ENCODE results near the gene CTCFL.

CTCFL gene, protein sequence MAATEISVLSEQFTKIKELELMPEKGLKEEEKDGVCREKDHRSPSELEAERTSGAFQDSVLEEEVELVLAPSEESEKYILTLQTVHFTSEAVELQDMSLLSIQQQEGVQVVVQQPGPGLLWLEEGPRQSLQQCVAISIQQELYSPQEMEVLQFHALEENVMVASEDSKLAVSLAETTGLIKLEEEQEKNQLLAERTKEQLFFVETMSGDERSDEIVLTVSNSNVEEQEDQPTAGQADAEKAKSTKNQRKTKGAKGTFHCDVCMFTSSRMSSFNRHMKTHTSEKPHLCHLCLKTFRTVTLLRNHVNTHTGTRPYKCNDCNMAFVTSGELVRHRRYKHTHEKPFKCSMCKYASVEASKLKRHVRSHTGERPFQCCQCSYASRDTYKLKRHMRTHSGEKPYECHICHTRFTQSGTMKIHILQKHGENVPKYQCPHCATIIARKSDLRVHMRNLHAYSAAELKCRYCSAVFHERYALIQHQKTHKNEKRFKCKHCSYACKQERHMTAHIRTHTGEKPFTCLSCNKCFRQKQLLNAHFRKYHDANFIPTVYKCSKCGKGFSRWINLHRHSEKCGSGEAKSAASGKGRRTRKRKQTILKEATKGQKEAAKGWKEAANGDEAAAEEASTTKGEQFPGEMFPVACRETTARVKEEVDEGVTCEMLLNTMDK

DNA sequence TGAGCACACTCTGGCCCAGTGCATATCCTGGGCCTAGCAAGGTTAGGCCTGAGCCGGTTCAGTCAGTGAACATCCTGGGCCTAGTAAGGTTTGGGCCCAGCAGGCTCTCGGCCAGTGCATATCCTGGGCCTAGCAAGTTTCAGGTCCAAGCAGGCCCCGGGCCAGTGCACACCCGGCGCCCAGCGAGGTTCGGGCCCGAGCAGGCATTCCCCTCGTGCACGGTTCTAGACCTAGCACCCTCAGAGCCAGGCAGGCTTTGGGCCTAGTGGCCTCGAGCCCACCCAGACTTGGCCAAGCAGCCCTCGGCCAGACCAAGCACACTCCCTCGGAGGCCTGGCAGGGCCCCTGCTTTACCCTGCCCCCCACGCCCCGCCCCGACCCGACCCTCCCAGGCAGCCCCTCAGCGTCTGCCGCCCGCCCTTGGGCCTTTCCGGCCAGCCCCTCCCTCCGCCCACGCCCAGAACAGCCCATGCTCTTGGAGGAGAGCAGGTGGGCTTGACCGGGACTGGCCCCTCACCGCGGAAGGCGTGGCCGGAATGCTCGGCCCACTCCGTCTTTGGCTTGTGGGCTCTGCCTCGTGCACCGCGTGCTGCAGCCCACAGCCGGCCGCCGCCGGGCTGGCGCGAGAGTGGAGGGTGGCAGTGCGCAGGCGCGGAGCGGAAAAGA, at the start of gene CTCFL:
Gene CTCFL (minus strand): TSS at position 630 of the 666 bp plus-strand sequence. CDS start 935 bp downstream, outside the sequence.
- DNase-seq = no peak

DNA sequence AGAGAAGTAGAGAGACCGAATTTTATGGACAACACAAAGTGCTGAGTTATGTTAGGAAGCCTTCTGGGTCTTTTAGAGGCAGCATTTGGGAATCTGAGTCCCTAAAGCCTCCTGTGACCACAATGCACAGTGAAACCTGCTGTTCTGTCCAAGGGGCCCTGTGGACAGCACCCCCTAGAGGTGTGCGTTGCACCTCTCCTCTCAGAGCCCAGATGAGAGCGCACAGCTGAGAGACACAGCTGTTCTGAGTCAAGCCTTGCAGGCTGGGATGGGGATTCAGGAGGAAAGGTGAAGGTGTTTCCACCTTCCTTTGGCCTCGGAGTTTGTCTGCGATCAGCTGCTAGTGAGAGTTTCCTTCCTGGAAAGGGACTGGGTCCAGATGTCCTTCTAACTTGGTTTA, 49.0 kb upstream of the CTCFL start:
- no peak for DNase-seq

DNA sequence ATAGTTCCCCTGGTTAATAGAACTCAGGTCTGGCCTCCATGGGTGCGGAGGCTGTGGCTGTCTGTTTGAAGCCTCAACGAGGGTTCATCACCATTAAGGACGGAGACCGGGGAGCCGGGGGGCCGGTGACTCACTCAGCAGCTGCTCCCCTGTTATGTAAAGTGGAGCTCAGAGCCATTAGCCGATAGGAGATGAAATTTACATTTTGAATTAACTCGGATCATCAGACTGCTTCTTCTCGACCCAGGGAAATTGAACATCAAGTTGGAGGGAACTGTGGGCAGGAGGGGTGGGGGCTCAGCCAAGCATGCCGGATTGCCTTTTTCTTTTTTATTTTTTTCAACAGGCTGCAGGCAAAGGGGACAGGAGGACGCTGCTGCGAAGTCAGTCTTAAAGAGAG, 48.3 kb upstream of the CTCFL start:
- no peak for DNase-seq

DNA sequence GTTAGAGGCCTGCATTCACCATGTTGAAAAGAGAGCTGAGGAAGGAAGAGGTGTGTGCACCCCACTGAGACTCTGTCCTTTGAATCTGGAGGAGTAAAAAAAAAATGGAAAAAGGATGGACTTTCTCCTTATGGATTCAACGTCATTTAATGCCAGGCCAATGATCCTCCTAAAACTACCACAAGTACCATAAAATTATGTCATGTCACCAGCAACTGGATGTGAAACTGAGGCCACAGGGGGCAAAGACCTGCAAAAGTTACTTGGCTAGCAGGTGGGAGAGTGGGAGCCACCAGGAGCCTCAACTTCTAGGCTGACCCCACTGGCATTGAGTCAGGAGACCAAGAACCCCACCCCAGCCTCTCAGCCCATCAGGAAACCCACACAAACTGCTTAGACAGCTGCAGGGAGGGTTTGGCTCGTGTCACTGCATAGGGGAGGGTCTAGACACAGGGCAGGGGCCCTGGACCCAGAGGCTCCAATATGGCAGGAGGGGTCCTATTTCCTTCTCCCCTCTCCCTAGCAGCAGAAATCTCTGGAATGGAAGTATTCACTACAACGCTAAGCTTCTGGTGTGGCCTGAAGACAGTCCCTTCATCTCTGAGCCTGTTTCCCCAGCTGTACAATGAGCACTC, 47.0 kb upstream of the CTCFL start:
- no peak for DNase-seq

DNA sequence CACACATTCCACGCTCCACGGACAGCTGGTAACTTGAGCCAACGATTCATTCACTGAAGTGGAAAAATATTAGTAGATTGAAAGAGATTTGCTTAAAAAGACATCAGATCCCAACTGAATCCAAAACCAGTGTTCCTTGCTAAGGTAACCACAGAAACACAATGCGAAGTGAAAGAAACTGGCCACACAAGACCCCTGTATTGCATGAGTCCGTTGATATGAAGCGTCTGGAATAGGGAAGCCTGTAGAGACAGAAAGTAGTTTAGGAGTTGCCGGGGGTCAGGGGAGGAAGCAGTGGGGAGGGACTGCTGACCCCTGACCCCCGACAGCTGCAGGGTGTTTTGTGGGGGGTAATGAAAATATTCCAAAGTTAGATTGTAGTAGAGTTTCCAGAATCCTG, 46.0 kb upstream of the CTCFL start:
- no peak for DNase-seq

DNA sequence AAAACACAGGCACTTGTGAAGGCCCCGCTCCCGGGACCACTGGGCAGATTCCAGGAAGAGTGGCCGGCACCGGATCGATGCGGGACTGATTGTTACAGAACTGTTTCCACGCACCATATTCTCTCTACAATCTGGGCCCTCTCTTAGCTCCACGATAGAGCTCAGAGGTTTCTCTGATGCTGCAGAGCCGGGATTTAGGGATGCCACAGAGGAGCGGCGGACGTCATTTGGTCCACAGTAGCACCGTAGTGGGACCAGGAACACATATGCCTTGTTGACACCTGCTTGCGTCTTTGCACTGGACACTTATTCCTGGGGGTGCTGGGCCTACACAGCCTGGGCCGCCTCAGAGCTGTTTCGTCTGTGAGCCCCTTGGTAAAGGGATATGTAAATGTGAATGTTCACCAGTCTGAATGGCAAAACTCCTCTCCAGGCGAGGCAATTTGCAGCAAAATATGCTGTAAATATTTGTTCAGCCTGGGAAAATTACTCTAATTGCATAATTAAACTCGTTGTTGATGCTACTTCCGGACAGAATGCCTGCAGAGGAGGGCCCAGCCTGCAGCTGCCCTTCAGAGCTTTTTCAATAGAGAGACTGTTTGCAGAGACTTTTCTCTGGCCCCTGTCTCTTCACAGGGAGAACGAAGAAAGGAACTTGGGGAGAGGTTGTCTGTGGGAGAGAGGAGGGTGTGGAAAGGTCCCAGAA, 45.4 kb upstream of the CTCFL start:
- no peak for DNase-seq

DNA sequence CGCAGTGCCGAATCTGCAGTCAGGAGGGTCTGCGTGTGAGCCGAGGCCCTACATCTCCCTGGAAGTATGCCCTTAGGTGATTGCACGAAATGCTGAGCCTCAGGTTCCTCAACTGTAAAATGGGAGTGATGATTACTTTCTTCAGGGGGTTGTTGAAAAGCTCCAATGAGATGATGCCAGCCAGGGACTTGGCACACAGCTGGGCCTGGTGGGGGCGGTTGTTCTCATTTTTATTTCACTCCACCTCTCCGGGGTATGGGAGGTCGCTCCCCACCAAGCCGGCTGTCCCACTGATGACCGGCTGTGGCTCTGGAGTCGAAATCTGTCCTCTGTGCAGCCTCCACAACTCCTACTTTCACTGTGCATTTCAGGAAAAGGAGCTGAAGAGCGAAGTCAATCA, 44.0 kb upstream of the CTCFL start:
- DNase-seq = no peak

DNA sequence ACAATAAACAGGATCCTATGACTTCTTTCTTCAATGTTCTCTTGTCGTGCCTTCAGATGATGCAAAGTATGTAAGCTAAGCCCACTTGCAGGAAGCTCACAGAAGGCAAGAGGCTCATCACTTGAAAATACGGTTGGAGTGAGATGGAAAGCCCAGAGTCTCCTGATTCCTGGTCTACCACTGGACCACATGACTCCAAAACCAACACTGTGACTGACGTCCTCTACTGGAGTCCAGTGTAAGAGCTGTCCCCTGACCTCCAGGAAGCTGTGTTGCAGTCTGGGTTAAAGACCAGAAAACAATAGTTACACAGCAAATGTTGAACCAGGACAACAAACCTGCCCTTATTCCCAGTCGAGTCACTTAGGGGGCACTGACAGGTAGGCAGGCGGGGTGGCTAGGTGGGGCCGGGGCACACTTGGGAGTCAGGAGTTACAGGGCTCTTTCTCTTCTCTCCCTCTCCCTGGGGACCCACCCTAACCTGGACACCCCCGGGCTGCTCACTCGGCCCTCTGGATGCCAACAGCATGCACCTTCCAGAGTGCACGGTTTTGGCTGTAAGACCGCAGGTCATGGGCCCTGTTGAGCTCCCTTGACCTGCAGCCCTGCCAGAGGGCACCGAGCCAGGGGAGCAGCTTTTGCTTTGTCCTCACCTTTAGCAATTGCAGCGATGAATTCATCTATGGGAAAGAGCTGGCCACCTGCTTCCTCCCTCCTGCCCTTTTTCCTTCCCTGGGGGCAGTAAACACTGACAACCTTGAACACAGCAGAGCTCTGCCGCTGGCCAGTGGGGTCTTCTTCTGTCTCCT, 43.4 kb upstream of the CTCFL start:
- DNase-seq = no peak

DNA sequence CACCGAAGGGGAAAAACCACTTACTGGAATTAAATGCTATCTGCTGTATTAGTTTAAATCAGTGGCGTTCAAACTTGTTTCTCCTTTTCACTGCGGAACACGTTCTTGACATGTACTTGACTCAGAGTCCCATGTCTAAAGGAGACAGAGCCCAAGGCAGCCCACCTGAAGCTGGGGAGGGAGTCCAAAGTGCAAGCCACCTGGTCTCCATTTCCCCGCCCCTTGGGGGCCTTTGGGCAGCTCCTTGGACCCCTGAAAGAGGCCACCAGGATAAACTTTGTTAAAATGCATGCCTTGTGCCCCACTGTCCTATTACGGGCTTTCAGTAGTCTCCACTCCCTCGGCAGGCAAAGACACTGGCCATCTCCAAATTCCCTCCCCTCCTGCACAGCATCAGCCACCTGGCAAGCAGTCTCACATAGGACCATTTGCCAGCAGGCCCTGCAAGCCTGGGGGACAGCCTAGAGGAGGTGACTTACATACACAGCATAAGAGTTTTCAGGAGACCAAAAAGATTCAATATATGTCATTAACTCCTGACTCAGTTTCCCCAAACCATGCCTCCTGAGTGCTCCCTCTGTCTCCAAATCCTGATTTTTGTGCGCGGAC, 42.6 kb upstream of the CTCFL start:
- DNase-seq = no peak

DNA sequence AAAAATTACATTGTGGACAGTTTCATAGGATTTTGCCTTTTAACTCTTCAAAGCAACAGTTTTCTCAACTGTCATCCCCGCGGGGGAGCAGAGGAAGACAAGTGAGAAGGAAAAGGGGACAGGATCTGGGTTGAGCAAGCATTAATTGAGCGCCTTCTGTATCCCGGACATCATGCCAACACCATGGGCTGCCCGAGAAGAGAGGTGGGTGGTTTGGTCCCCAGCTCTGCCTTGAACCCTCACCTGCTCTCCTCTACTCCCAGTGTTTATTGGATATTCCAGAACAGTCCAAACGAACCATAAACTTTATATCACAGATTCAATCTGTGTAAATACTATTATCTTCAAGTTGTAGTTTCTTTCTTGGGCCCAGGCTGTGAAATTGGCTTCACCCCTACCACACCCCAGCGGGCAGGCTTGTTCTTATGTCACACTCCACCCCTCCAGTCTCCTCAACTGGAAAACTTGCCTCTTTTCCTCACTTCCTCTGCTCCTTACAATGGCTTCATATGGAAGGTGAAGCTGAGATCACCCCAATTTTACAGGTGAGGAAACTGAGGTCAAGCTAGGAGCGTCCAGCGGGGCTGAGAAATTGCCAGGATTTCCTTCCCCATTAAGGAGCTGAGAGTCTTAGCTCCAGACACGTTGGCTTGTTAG, 42.0 kb upstream of the CTCFL start:
- DNase-seq = no peak

DNA sequence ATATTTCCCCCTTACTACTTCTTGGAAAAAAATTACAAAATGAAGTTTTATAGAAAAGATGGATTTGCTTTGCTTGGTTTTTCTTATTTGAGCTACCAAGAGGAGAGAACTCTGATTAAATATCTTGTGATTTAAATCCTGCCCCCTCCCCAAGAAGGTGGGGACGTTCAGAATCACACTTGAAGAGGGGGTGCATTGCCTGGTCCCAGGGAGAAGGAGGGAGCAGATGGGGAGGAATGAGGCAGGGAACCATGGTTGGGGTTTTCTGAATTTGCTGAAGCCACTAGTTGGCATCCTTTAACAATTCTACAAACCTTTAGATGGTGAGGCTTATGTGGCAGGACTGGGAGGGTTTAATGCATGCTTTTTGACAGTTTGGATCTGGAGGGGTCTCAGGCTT, 41.5 kb upstream of the CTCFL start:
- DNase-seq = no peak

DNA sequence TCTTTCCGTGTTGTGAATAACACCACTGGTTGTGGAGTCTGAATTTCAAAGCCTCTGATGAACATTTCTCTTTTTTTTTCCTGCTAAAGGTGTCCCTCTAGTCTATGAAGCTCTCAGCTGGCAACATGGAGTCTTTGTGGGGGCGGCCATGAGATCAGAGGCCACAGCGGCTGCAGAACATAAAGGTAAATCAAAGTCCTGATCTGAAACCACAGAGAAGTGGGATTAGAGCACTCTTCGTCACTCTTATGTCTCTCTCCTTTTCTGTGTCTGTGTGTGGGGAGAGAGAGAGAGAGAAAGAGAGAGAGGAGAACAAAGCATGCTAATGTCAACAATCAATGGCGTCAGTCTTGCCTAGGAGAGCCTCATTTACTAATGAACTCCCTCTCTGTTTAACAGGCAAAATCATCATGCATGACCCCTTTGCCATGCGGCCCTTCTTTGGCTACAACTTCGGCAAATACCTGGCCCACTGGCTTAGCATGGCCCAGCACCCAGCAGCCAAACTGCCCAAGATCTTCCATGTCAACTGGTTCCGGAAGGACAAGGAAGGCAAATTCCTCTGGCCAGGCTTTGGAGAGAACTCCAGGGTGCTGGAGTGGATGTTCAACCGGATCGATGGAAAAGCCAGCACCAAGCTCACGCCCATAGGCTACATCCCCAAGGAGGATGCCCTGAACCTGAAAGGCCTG, 40.2 kb upstream of the CTCFL start:
- DNase-seq = no peak

DNA sequence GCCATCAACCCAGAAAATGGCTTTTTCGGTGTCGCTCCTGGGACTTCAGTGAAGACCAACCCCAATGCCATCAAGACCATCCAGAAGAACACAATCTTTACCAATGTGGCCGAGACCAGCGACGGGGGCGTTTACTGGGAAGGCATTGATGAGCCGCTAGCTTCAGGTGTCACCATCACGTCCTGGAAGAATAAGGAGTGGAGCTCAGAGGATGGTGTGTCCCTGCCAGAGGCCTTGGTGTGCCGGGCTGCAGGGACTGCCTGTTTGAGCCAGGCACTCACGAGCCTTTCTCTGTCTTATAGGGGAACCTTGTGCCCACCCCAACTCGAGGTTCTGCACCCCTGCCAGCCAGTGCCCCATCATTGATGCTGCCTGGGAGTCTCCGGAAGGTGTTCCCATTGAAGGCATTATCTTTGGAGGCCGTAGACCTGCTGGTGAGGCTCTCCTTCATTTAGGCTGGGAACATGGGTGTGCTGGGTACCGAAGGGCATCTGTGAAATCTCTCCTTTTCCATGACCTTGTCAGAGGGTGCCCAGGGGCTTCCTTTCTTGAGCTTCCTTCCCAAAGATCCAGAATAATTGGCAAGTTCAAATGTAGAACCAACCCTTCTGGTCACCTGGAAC, 39.4 kb upstream of the CTCFL start:
- no peak for DNase-seq

DNA sequence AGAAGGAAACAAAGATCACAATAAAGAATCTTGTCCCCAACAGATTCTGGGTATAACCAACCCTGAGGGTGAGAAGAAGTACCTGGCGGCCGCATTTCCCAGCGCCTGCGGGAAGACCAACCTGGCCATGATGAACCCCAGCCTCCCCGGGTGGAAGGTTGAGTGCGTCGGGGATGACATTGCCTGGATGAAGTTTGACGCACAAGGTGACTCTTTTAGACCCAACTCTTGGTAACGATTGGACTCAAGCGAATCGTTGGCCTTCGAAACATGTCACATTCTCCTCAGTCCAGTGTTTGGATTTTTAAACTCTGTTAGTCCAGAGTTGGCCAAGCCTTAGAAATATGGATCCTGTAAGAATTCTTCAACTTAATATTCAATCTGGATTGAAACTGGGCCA, 38.6 kb upstream of the CTCFL start:
- DNase-seq = no peak

DNA sequence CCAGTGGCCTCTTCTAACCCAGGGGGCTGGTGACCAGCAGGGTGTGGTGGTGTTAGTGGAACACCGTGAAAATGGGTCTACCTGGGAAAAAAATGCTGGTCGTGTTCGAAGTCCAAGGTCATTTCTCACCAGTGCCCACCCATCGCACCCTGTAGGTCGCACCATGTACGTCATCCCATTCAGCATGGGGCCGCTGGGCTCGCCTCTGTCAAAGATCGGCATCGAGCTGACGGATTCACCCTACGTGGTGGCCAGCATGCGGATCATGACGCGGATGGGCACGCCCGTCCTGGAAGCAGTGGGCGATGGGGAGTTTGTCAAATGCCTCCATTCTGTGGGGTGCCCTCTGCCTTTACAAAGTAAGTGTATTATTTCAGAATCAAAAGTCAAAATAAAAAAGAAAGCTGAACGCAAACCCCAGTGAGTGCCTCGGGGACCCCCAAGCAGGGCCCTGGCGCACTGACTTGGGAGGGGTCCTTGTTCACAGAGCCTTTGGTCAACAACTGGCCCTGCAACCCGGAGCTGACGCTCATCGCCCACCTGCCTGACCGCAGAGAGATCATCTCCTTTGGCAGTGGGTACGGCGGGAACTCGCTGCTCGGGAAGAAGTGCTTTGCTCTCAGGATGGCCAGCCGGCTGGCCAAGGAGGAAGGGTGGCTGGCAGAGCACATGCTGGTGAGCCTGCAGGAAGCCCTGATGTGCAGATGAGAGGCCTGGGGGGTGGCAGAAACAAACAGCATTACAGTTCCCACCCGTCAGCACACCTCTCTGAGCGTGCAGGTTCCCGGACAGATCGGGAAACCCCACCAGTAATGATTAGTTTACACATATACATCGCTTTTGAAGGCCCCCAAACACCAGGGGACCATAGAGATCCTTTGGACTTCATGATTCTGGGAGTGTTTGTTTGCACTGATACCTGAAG, 37.9 kb upstream of the CTCFL start:
- no peak for DNase-seq

DNA sequence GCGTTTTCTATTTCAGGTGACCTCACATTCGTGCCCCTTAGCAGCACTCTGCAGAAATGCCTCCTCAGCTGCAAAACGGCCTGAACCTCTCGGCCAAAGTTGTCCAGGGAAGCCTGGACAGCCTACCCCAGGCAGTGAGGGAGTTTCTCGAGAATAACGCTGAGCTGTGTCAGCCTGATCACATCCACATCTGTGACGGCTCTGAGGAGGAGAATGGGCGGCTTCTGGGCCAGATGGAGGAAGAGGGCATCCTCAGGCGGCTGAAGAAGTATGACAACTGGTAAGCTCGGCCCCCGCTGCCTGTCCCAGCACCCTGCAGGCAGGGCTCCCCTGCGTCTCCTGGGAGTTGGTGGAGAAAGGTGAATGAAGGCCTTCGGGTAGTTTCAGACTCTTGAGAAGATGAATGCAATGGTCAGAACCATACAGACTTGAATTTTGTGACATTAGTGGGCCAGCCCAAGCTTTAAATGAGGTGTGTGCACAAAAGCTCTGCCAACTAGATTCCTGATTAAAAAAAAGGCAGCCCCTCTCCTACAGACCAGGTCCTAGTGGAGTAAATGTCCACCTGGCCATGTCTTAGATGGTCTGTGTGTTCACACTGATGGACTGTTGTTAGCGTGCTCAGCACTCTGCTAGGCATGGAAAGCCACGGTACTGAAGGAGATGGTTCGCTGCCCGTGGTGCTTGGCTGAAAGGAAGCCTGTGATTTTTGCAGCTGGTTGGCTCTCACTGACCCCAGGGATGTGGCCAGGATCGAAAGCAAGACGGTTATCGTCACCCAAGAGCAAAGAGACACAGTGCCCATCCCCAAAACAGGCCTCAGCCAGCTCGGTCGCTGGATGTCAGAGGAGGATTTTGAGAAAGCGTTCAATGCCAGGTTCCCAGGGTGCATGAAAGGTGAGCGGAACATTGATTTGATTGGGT, 36.7 kb upstream of the CTCFL start:
- no peak for DNase-seq

DNA sequence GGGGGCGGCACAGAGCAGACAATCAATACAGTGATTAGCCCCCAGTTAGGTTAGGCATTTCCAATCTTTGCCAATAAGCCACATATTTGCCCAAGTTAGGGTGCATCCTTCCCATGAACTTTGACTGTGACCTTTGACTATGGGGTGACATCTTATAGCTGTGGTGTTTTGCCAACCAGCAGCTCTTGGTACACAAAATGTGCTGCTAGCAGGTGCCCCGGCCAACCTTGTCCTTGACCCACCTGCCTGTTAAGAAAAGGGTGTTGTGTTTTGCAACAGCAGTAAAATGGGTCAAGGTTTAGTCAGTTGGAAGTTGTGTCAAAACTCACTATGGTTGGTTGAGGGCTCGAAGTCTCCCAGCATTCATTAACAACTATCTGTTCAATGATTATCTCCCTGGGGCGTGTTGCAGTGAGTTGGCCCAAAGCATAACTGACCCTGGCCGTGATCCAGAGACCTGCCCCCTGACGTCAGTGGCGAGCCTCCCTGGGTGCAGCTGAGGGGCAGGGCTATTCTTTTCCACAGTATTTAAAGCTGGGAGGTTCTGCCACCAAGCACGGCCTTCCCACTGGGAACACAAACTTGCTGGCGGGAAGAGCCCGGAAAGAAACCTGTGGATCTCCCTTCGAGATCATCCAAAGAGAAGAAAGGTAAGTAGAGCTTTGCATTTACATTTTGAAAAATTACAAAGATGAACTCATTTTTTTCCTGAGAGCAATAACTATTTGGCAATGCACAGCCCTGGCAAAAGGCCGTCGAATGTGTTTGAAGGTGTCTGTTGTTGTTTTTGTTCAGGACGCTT, 35.8 kb upstream of the CTCFL start, which contains the start of gene PCK1:
Gene PCK1 (plus strand): TSS at position 557 of the 802 bp plus-strand sequence. CDS start 302 bp downstream, outside the sequence.
- DNase-seq = no peak

Measured in stimulated activated CD4-positive, alpha-beta T cell treated with anti-CD3 and anti-CD28 coated beads, Interleukin-2, amount 100 ng/mL, for 24 hours (primary cell).